ENCODE results near the gene TRIM2. TPM values are rescaled to one million over a fixed set of nuclear protein-coding genes. Genes with fewer than 3 reads are reported as not detected.

Gene TRIM2
- total RNA-seq, 4 donors from 2014 or later, result 5.8 to 18.9 (median 14.9) TPM

DNA sequence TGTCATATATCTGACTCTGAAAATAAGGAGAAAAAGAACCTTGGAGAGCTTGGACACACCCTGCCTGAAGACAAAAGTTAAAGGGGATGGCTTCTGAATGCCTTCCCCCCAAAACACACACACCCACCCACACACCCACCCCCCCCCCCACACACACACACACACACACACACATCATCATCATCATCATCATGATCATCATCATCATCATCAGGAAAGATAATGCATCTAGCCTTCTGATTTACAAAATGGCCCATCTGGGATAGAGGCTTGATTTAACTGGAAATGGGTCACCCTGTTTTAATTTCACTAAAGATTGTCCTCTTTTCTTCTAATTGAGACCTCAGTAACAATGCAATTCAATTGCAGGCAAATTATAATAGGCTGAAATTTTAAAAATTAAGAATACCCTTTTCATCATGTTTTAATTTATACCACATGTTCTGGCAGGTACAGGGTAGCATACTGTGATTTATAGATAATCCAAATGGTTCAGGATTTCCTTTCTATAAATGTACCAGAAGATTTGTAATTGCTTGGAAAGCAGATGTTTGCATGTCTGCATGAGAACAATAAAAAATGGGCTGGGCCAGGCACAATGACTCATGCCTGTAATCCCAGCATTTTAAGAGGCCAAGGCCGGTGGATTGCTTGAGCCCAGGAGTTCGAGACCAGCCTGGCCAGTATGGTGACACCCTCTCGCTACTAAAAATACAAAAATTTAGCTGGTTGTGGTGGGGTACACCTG lies 56.5 kb downstream of the TRIM2 start:
- Histone ChIP-seq H3K9me3 (peaks cover 0 to 12% (median 11%) of the 10 kb centered on the region in 3 donors), H3K27me3 (no peaks in the 10 kb centered on the region), H3K27ac (no peak overlapping the region), H3K36me3 (peaks cover 0 to 5% (median 0%) of the 10 kb centered on the region in 3 donors), H3K4me1 (peaks cover 0 to 23% (median 3%) of the 10 kb centered on the region in 3 donors), H3K4me3 (no peak overlapping the region)
- 41 to 46% methylated on average over 2 to 3 of the region's 3 CpGs for WGBS, 2 donors
- TF ChIP-seq CTCF (IDR thresholded peaks at IDR 0.05) (no peak), POLR2A (IDR thresholded peaks at IDR 0.05) (no peak)
- intact Hi-C loops (cut with DNase I), result no loop called here
- no peak for DNase-seq

DNA sequence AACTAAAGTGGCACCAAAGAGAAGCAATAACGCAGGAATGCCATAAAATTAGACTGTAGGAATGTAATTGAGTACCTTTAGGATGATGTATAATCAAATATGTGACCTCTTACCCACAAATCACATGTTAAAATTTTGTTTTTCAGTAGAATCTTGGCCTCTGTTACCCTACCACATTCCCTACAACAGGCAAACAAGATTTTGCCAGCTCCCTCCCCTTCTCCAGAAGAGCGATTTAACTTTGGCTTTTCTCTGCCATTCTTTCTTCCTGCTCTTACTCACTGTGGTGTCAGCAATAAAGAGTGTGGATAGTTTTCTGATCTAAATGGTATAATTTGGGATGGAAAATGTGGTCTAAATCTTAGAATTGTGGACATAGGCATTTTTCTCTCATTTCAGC lies 57.2 kb downstream of the TRIM2 start:
- intact Hi-C loops (cut with DNase I), result no loop called here
- no peak overlapping the region for H3K4me3 ChIP-seq
- DNase-seq, result no peak

GRCh38 chr4:153261914-153262313 lies 57.7 kb downstream of the TRIM2 start:
- Histone ChIP-seq H3K9me3 (peaks cover 0 to 12% (median 11%) of the 10 kb centered on the region in 3 donors), H3K4me3 (no peak overlapping the region), H3K27me3 (no peaks in the 10 kb centered on the region), H3K27ac (no peak overlapping the region), H3K4me1 (peaks cover under 1 to 27% (median 3%) of the 10 kb centered on the region in 3 donors), H3K36me3 (peaks cover 0 to 5% (median 0%) of the 10 kb centered on the region in 3 donors)
- no peak for TF ChIP-seq CTCF (IDR thresholded peaks at IDR 0.05)
- TF ChIP-seq POLR2A (IDR thresholded peaks at IDR 0.05), result no peak
- WGBS, 2 donors, result 78 to 91% methylated on average over 2 of the region's 2 CpGs
- DNase-seq, result no peak
- intact Hi-C loops (cut with DNase I), result no loop called here

More for the DNA sequence above, 57.2 kb downstream of the TRIM2 start:
- Histone ChIP-seq H3K9me3 (peaks cover 0 to 12% (median 11%) of the 10 kb centered on the region in 3 donors), H3K4me1 (peaks cover 0 to 24% (median 3%) of the 10 kb centered on the region in 3 donors), H3K36me3 (peaks cover 0 to 5% (median 0%) of the 10 kb centered on the region in 3 donors), H3K27me3 (no peaks in the 10 kb centered on the region), H3K27ac (no peak overlapping the region)
- no peak for TF ChIP-seq POLR2A (IDR thresholded peaks at IDR 0.05)
- TF ChIP-seq CTCF (IDR thresholded peaks at IDR 0.05), result no peak
- WGBS, 2 donors, result 90 to 93% methylated on average over 2 of the region's 2 CpGs

GRCh38 chr4:153265306-153266047 lies 61.2 kb downstream of the TRIM2 start:
- no peak for TF ChIP-seq POLR2A (IDR thresholded peaks at IDR 0.05)
- no peak for TF ChIP-seq CTCF (IDR thresholded peaks at IDR 0.05)
- H3K36me3 ChIP-seq, result peaks cover 0 to 5% (median 0%) of the 10 kb centered on the region in 3 donors
- peaks cover 0 to 38% (median 9%) of the 10 kb centered on the region in 3 donors for H3K4me1 ChIP-seq
- intact Hi-C loops (cut with DNase I), result no loop called here
- WGBS, 2 donors, result 87 to 91% methylated on average over 9 of the region's 9 CpGs
- H3K27me3 ChIP-seq, result no peaks in the 10 kb centered on the region
- no peak for DNase-seq
- H3K9me3 ChIP-seq, result peaks cover 0 to 12% (median 11%) of the 10 kb centered on the region in 3 donors
- H3K4me3 ChIP-seq, result no peak overlapping the region
- H3K27ac ChIP-seq, result no peak overlapping the region

DNA sequence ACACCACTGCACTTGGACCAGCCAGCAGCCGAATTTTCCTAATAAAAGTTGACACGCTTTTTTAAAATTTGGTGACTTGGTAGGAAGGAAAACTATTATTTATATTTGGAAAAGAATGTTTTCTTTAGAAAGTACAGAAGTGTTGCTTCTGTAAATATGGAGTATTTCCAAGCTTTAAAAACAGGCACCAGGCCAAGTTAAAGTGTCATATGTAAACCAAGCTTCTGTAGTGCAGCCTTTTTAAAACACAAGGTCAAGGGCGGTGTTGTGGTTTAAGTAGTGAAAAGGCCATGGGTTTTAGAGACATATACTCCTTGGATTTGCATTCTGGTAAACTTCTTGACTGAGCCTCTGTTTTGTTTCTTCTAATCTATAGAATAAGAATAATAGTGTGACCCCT lies 62.7 kb downstream of the TRIM2 start:
- Histone ChIP-seq H3K9me3 (peaks cover 0 to 8% (median 2%) of the 10 kb centered on the region in 3 donors), H3K4me1 (peaks cover 0 to 29% (median 9%) of the 10 kb centered on the region in 3 donors), H3K27me3 (no peaks in the 10 kb centered on the region), H3K27ac (no peak overlapping the region), H3K4me3 (no peak overlapping the region), H3K36me3 (peaks cover 0 to 5% (median 0%) of the 10 kb centered on the region in 3 donors)
- no peak for DNase-seq
- no peak for TF ChIP-seq POLR2A (IDR thresholded peaks at IDR 0.05)
- no peak for TF ChIP-seq CTCF (IDR thresholded peaks at IDR 0.05)
- 78 to 88% methylated on average over 3 of the region's 3 CpGs for WGBS, 2 donors
- intact Hi-C loops (cut with DNase I), result no loop called here
